Hematopoietic multipotent progenitor cell treated with erythropoietin and hydrocortisone succinate and interleukin-3 and kit ligand, for 15 days (in vitro differentiated cells): ENCODE measurements around the gene IFNGR1.

Experiments
- DNase-seq: peaks from one replicate; pipeline ENCODE4 v3.0.0-alpha.2; 2015; ENCODE audit warnings: low spot score

The IFNGR1 gene

DNA sequence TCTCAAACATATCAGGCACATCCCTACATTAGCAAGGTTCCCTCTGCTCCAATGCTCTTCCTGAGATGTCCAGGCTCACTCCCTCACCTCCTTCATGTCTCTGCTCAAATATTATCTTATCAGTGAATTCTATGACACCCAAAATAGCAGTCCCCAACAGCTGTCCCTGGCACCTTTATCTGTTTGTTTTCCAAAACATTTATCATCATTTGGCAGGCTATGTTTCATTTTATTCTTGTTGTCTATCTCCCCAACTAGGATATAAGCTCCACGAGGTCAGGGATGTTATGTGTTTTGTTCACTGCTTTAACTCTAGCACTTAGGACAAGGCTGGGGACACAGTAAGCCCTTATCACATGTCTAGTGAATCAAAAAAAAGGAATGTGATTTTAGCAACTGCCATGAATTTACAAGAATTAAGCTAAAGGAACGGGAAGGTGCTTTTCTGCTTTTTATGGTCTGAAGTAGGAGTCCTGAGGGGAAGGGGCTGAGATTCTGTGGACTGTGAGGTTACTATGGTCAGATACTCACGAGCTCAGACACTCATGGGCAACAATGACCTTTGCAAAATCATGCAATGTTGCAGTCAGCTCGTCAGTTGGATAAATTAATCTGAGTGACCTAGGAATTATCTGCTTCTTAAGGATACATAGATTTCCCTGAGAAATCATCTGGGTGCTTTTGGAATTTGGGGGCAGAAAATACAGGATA, 43.9 kb downstream of the IFNGR1 start:
- DNase-seq = no peak

- DNase-seq = no peak
Observed at GRCh38 chr6:137173501-137173900, 45.7 kb downstream of the IFNGR1 start, which contains the start of gene IL22RA2. IL22RA2 (minus strand) TSS chr6:137173644; CDS start chr6:137161749, 11,895 bp downstream.

DNA sequence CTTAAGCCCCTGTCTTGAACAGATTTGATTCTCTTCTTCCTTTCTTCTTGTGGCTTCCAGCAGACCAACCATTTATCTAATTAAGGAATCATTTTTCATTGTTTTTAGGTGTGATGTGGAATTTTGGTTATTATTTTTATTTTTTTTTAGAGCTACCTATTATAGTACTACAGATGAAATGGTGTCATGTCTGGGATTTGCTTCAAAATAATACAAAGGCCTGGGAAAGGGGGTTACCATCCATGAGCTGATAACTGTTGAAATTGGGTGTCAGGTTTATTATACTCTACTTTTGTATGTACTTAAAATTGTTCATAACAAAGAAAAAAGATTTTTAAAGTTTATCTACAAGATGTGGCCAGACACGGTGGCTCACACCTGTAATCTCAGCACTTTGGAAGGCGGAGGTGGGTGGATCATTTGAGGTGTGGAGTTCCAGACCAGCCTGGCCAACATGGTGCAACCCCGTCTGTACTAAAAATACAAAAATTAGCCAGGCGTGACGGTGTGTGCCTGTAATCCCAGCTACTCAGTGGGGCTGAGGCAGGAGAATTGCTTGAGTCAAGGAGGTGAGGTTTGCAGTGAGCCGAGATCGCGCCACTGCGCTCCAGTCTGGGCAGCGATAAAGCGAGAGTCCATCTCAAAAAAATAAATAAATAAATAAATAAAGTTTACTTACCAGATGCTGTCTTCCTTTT, 46.3 kb downstream of the IFNGR1 start:
- no peak for DNase-seq

- no peak for DNase-seq
Observed at GRCh38 chr6:137171824-137172733, 47.1 kb downstream of the IFNGR1 start.

DNA sequence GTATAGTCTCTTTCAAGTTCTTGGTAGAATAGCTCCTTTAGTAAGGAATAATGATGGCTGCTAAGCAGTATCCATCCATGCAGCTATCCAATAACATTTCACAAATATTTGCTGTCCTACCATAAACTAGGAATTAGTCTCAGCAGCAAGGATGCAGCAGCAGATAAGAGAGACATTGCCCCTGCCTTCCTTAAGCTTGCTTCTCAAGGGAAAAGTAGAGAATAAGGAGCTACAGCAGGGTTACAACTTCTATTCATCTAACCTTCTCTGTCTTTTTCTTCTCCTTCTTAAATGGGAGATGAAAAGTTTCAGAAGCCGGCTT, 48.2 kb downstream of the IFNGR1 start:
- no peak for DNase-seq

DNA sequence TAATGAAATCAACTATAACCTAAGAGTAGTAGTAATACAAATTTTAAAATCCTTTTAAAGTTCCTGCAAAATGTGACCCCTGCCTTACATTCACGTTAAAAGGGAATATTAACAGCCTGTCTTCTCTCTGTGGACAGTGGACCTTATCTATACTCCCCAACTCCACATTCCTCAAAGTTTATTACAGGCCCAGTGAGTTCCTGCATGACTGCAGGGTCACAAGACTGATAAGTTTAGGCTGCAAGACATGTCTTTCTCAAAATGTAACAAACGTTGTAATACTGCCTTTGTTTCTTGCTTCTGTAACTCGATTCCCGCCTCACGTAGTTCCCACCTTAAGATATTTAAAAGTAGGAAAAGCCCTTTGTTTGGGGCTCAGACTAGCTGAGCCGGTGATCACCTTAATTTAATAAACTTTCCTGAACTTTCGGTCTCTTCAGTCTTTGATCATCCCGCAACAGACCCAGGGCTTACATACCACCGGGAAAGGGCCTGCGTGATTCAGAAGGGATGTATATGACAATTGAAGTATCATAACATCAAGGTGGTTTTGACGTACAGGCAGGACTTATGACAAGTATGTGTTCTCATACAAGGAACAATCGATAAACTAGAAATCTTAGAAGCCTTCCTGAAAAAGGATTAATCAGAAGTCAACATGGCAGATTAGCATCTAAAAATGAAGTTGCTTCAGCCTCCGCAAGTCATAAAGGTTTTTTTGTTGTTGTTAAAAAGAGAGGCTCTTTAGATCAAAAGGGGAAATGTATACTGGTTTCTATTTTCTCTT, 48.7 kb downstream of the IFNGR1 start:
- no peak for DNase-seq

- no peak for DNase-seq
Observed at GRCh38 chr6:137167702-137168377, 51.3 kb downstream of the IFNGR1 start.

DNA sequence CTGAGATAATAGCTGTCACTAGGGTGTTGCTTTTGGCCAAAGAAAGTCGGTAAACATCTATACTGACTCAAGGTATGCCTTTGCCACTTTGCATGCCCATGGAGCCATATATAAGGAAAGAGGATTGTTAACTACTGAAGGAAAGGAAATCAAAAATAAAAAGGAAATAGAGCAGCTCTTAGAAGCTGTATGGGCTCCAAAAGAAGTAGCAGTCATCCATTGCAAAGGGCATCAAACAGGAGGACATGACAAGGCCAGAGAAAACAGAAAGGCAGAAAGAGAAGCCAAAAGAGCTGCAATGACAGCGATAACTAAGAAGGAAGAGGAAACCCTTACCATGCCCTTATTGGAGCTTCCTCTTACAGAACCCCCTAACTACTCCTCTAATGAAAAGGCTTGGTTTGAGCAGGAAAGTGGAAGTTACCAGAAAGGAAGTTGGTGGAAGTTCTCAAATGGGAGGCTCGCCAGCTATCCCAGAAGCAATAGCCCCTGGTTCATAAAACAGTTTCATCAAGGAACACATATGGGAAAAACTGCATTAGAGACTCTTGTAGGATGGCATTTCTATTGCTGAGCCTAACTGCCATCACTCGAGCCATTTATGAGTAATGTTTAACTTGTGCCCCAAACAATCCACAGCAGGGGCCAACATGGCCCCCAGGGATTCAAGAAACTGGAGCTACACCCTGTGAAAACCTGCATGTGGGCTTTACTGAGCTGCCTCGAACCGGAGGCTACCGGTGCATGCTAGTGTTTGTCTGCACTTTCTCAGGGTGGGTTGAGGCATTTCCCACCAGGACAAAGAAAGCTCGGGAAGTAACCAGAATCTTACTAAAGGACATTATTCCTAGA, 52.7 kb downstream of the IFNGR1 start:
- no peak for DNase-seq

DNA sequence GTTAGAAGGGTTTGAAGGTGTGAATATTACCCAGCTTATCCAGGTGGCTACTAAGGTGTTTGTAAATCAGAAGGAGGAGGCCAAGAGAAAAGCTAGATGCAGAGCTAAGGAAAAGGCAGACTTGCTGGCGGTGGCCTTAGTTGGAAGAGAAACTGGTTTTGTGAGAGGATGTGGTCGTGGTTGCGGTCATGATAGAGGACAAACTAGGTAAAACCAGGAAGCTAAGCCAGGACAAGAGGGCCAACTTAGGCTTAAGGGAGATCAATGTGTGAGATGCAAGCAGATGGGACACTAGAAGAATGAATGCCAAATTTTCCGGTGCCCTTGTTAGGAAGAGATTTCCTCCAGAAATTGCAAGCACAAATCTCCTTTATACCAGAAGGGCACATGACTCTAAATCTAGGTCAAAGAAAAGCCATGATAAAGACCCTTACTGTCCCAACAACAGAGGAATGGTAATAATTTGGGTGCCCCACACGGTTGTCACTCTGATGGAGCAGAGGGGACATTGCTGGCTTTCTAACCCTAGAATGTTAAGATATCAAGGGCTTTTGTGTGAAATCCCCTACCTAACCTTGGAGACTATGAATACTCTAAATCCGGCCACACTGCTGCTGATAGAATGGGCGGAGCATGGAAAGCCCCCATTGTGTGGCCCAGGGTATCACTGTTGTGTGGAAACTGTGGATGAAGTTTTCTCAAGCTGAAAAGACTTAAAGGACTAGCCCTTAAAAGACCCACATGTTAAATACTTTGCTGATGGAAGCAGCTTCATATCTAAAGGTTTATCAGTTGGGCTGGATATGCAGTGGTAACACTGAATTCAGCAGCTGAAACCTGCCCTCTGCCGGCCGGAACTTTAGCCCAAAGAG, 53.6 kb downstream of the IFNGR1 start:
- DNase-seq = no peak

- DNase-seq = no peak
Observed at GRCh38 chr6:137163732-137164318, 55.4 kb downstream of the IFNGR1 start.

- no peak for DNase-seq
Observed at GRCh38 chr6:137162692-137163306, 56.4 kb downstream of the IFNGR1 start.

GRCh38 chr6:137161949-137162348, 57.2 kb downstream of the IFNGR1 start:
- no peak for DNase-seq

DNA sequence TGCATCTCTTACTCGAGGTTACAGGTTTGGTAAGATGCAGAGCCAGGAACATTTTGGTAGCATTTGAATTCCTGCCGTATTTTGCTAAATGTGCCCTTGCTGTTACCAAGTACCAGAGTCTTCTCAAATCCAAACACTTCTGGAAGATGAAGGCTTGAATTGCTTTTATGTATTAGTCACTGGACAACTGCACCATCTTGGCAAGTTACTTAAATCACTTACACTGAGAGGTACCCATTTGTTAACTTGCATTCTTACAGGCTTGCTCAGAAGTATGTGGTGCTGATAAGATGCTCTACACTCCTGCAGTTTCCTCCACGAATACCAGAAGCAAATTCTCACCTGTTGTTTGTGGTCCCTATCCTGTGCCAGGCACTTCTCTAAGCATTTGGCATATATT, 58.4 kb downstream of the IFNGR1 start:
- DNase-seq = no peak

GRCh38 chr6:137159912-137160311, 59.3 kb downstream of the IFNGR1 start:
- DNase-seq = no peak

DNA sequence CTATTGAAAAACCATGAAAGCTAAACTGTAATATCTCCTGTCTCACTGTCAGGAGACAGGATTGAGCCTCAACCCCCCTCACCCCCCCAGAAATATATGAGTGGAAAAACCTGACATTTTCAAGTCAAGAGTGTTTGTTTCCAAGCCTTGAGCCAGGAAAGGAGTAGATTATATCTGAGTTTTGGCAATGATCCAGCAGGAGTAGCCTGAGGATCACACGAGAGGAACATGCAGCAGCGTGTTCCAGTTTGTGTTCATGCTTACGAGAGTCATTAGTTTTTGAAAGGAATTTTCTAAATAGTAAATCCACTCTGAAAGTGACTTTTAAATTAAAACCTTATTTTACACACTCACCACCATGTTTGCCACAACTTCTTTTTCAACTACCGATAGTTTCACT, 61.6 kb downstream of the IFNGR1 start:
- DNase-seq = no peak

DNA sequence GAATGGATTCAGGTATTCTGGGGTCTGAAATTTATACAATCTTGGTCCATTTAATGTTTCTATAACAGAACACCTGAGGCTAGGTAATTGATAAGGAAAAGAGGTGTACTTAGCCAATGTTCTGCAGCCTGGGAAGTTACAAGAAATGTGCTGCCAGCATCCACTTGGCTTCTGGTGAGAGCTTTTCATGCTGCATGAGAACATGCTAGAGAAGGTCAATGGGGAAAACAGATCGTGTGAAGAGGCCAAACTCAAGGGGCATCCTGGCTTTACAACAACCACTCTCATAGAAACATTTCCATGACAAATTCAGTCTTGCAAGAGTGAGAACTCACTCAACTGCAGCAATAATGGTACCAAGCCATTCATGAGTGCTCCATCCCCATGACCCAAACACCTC, 62.5 kb downstream of the IFNGR1 start:
- no peak for DNase-seq

DNA sequence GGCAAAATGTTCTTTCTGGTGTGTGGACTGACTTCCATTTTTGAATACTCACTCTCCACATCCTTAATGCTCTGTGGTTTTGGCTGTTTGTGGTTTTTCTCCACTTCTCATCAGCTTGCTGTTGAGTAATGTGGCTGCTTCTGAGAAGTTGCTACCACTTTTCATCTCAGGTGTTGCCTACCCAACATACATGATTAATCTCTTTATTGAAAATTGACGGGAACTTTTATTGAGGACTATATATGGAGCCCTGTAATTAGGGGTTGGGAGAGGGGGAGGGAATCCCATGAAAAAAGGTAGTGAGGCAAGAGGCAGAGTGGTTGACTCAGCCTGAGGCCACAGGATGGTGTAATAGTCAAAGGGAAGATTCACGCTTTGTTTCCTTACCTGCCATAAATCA, 63.4 kb downstream of the IFNGR1 start:
- DNase-seq = no peak

DNA sequence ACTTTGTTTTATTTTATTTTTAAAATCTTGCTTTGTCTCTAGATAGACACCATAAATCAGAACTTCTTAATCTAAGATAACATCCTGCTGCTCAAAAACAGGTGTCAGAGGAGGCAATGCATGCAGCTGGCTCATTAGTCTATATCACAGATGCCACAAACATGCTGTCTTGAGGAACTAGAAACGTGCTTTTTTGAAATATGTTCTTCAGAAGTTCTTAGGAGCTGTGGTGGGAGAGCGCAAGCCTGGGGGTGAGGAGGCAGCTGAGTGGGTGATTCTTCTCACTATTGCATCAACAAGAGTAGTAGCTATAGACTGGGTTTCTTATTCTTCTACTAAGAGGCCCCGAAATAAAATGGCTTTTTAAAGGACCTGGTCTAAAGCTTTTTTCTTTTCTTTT, 69.1 kb downstream of the IFNGR1 start:
- no peak for DNase-seq

- DNase-seq = no peak
Observed at GRCh38 chr6:137149035-137149393, 70.2 kb downstream of the IFNGR1 start.
